ENCODE results near the gene RHBDL2. TPM values are rescaled to one million over a fixed set of nuclear protein-coding genes. Genes with fewer than 3 reads are reported as not detected.

Gene RHBDL2
- polyA plus RNA-seq, 1 donor from 2014 or later = not detected

GRCh38 chr1:38896169-38896568 is 45.5 kb downstream of the RHBDL2 start:
- TF ChIP-seq RAD21 (conservative IDR thresholded peaks at IDR 0.05) = no peak
- no peak for TF ChIP-seq MXI1 (conservative IDR thresholded peaks at IDR 0.05; ENCODE audit: poor library complexity, severe bottlenecking)
- TF ChIP-seq TAF1 (IDR thresholded peaks at IDR 0.05; ENCODE audit: low read depth) = no peak
- TF ChIP-seq SMC3 (conservative IDR thresholded peaks at IDR 0.05; ENCODE audit: poor library complexity) = no peak
- no peak for TF ChIP-seq EP300 (conservative IDR thresholded peaks at IDR 0.05; ENCODE audit: poor library complexity, severe bottlenecking)
- TF ChIP-seq REST (IDR thresholded peaks at IDR 0.05; ENCODE audit: borderline replicate concordance) = no peak
- TF ChIP-seq EZH2 (IDR thresholded peaks at IDR 0.05; ENCODE audit: borderline replicate concordance, insufficient read depth, low read length, poor library complexity, severe bottlenecking) = no peak
- no peak for TF ChIP-seq CTCF (IDR thresholded peaks at IDR 0.05; ENCODE audit: poor library complexity, severe bottlenecking)
- TF ChIP-seq POLR2AphosphoS5 (IDR thresholded peaks at IDR 0.05) = no peak
- Histone ChIP-seq H3K36me3 (ENCODE audit: insufficient read depth, low read length) (no peaks in the 10 kb centered on the region), H3K79me2 (replicated peaks; ENCODE audit: insufficient read depth, low read length) (no peaks in the 10 kb centered on the region)

GRCh38 chr1:38892976-38893375 is 48.7 kb downstream of the RHBDL2 start:
- no peaks in the 10 kb centered on the region for H3K27me3 ChIP-seq (ENCODE audit: insufficient read depth, low read depth, low read length)
- H3K36me3 ChIP-seq (ENCODE audit: insufficient read depth, low read length) = no peaks in the 10 kb centered on the region
- H3K27ac ChIP-seq (ENCODE audit: low read length) = no peak overlapping the region
- no peaks in the 10 kb centered on the region for H3K79me2 ChIP-seq (replicated peaks; ENCODE audit: insufficient read depth, low read length)
- H3K4me2 ChIP-seq (ENCODE audit: low read length) = no peak overlapping the region
- H3K9ac ChIP-seq (ENCODE audit: low read length) = no peak overlapping the region
- H2AFZ ChIP-seq (ENCODE audit: low read depth, low read length) = no peak overlapping the region
- no peaks in the 10 kb centered on the region for H3K9me3 ChIP-seq (ENCODE audit: low read length)
- H3K4me3 ChIP-seq (ENCODE audit: low read length) = no peak overlapping the region
- TF ChIP-seq RAD21 (conservative IDR thresholded peaks at IDR 0.05) (no peak), MXI1 (conservative IDR thresholded peaks at IDR 0.05; ENCODE audit: poor library complexity, severe bottlenecking) (no peak), CTCF (IDR thresholded peaks at IDR 0.05; ENCODE audit: poor library complexity, severe bottlenecking) (no peak), SMC3 (conservative IDR thresholded peaks at IDR 0.05; ENCODE audit: poor library complexity) (no peak), EZH2 (IDR thresholded peaks at IDR 0.05; ENCODE audit: borderline replicate concordance, insufficient read depth, low read length, poor library complexity, severe bottlenecking) (no peak), EP300 (conservative IDR thresholded peaks at IDR 0.05; ENCODE audit: poor library complexity, severe bottlenecking) (no peak), REST (IDR thresholded peaks at IDR 0.05; ENCODE audit: borderline replicate concordance) (no peak), TAF1 (IDR thresholded peaks at IDR 0.05; ENCODE audit: low read depth) (no peak), POLR2AphosphoS5 (IDR thresholded peaks at IDR 0.05) (no peak)
- H3F3A ChIP-seq (ENCODE audit: insufficient read depth, low read length, poor library complexity, severe bottlenecking) = no peaks in the 10 kb centered on the region
- H4K20me1 ChIP-seq (ENCODE audit: insufficient read depth) = no peaks in the 10 kb centered on the region
- H3K9me2 ChIP-seq (ENCODE audit: insufficient read depth, low read length) = no peaks in the 10 kb centered on the region

More at GRCh38 chr1:38896169-38896568, 45.5 kb downstream of the RHBDL2 start:
- no peak overlapping the region for H3K4me3 ChIP-seq (ENCODE audit: low read length)
- no peak overlapping the region for H2AFZ ChIP-seq (ENCODE audit: low read depth, low read length)
- H3K9me3 ChIP-seq (ENCODE audit: low read length) = no peaks in the 10 kb centered on the region
- no peaks in the 10 kb centered on the region for H3K9me2 ChIP-seq (ENCODE audit: insufficient read depth, low read length)
- H3F3A ChIP-seq (ENCODE audit: insufficient read depth, low read length, poor library complexity, severe bottlenecking) = no peaks in the 10 kb centered on the region
- H3K27ac ChIP-seq (ENCODE audit: low read length) = no peak overlapping the region
- no peaks in the 10 kb centered on the region for H3K27me3 ChIP-seq (ENCODE audit: insufficient read depth, low read depth, low read length)
- H3K9ac ChIP-seq (ENCODE audit: low read length) = no peak overlapping the region
- no peaks in the 10 kb centered on the region for H4K20me1 ChIP-seq (ENCODE audit: insufficient read depth)
- H3K4me2 ChIP-seq (ENCODE audit: low read length) = no peak overlapping the region
